GM19351 (cell line): Measurements from ENCODE around the gene LMNB1.
A peak's percentile ranks its signal among the peaks of the same experiment; 100 is the strongest.

Experiments used
- ATAC-seq: cut with Tn5 transposase; IDR thresholded peaks from one replicate; pipeline ENCODE4 v1.9.1; 2021; ENCODE audit warnings: mild to moderate bottlenecking, moderate library complexity; ENCODE audit not compliant: unreplicated experiment

LMNB1 gene

DNA sequence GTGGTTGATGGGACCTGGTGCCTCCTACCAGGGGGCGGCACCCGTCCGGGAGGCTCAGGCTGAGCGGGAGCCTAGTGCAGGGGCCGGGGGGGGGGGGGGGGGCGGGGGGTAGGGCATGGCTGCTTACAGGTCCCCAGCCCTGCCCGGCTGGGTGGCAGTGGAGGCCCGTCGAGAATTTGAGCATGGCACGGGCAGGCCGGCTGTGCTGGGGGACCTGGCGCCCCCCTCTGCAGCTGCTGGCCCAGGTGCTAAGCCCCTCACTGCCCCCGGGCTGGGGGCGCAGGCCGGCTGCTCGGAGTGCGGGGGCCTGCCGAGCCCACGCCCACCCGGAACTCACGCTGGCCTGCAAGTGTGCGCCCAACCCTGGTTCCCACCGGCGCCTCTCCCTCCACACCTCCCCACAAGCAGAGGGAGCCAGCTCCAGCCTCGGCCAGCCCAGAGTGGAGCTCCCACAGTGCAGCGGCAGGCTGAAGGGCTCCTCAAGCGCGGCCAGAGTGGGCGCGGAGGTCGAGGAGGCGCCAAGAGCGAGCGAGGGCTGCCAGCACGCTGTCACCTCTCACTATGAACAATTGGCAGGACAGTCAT, 77.7 kb downstream of the LMNB1 start:
- no peak for ATAC-seq

DNA sequence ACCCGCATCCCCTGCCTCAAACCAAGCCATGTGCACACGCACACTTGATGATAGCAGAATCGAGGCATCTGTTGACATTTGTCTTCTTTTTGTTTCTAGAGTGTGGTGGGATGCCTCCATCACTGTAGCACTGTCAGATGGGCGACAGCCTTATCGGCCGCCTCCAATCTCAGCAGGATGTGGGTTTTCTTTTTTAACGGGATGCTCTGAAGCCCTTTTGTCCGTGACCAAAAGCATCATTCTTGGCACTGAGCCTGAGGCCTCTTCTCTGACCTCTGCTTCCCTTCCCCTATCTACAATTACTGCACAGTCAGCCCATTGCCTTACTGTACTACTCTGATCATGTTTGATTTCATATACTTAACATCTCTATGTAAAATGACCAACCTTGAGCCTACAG, 78.3 kb downstream of the LMNB1 start:
- ATAC-seq, result no peak

DNA sequence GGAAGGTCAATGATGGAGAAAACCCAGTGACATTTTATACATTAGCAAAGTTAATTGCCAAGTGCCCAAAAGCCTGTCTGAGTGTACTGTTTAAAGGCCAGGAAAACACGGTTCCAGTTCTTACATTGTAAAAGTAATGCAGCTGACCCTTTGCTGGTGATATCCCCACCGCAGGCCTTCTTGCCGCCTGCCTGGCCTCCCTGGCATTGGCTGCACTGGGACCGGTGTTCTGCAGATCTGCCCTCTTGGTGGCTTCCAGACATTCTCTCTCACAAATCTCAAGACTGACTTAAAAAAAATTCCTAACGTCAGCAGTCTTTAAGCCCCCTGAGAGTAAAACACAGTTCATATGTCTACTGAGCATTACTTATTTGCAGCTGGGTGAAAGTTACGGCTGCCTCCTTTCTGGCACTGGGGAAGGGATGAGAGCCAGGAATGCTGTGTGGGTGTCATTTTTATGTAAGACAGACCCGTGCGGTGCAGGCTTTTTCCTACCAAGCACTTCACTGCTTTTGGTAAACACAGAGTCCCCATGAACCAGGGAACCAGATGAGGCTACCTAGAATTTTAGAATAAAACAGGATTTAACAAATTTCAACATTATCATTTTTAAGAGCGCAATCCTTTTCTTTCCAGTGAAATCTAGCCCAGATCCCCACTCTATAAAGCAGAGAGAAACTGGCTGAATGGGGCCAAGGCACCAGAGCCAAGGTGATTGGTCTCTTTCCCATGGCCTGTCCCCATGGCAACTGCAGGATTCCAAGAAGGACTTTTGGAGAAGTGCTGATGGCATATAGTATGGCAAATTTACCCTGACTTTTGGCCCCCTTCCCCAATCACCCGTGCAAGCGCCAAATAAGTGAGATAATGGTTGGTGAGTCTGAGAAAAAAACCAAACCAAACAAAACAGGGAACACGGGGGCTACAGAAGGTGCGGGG, 80.8 kb downstream of the LMNB1 start:
- no peak for ATAC-seq

DNA sequence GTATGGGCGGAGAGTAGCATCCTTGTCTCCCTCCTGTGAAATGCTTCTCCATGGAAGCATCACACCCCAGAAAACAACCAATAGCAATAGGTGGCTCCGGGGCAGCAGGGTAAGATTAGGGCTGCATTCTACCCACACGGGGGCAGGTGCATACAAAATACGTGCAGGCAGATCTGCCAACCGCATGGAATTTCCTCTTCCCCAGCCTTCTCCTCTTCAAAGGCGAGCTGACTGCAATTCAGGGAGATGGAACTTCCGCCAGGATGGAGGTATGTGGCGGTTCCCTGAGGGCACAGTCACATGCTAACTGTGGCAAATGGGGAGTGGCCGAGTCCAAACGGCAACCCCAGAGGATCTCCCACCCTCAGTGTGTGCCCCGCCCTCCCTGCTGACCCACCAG, 81.5 kb downstream of the LMNB1 start:
- no peak for ATAC-seq

- ATAC-seq, result no peak
These were observed 86.5 kb downstream of the LMNB1 start for GRCh38 chr5:126863402-126863801.

- no peak for ATAC-seq
These were observed 87.2 kb downstream of the LMNB1 start for GRCh38 chr5:126864042-126864688.

DNA sequence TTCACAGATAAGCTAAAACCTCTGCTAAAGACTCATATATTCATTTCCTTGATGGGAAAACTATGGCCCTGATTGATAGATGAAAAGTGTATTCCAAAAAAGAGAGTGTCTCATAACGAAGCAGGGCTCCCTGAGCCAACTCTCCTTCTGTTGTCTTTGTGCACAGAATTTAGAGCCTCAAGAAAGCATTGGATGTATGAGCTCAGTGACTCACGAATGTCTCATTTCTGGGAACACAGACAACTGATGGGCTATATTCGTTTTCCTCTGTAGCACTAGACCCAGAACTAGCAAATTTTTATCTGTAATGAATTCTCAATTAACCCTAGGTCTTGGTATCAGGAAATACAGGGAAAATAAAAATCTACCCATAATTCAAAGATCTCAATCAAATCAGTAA, 88.4 kb downstream of the LMNB1 start:
- no peak for ATAC-seq

- no peak for ATAC-seq
These were observed 90.1 kb downstream of the LMNB1 start for GRCh38 chr5:126866851-126867636.

- ATAC-seq, result no peak
These were observed 91.5 kb downstream of the LMNB1 start for GRCh38 chr5:126868338-126869004.

DNA sequence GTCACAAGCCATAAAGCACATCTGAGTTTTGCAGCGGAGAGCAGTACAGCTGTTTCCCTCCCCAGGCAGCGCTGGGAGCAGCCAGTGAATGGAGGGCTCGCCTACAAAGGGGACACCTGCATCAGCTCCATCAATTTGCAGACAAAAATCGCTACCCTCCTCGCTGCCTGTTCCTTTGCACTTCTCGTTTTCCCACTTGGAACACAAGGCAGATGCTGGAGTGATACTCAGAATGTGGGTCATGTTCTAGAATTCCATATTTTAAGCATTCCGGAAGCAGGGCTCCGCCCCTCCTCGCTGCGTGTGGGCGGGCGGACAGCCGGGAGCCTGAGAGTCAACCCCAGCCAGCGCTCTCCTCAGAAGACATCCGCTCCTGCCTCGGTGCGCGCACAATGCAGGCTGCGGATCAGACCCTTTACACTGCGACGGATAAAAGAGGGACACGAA, 92.1 kb downstream of the LMNB1 start:
- peak; percentile 63 for ATAC-seq

GRCh38 chr5:126871441-126871840, 94.5 kb downstream of the LMNB1 start:
- ATAC-seq, result no peak

GRCh38 chr5:126872561-126873354, 95.8 kb downstream of the LMNB1 start:
- no peak for ATAC-seq

GRCh38 chr5:126875303-126875785, 98.4 kb downstream of the LMNB1 start:
- no peak for ATAC-seq

GRCh38 chr5:126877602-126878001, 100.7 kb downstream of the LMNB1 start:
- ATAC-seq, result no peak

DNA sequence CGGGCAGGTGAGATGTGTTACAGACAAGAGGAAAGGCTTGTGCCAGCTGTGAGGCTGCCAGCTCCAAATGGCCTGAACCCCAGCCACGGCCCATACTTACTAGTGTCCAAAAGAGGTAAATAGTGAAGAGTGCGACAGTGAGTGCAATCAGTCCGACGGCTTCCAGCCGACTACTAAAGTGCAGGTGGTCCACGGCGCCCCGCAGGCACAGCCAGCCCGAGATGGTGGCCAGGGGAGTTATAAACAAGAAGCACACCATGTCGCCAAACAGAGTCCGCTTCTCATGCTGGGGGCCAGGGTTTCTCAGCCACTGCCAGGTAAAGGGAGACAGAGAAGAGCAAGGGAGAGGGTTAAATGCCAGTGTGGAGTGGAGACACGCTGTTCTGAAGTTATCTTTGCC, 101.1 kb downstream of the LMNB1 start:
- ATAC-seq, result no peak

DNA sequence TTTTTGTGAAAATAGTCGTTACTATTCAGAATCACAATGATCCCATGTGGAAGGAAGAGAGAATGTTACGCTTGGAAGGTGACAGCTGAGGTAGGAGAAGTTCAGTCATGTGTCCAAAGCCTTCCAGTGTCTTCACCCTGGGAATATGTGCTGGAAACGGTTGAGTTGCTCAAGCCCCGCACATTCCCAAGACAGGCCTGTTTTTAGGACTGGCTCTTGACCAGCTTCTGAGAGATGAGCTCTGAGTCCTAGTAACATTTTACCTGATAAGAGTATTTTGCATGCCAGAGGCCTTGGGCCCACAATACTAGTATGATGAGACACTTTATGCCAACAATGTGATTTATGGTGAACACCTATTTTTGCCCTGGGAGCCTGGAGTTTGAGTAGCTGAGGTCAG, 101.7 kb downstream of the LMNB1 start:
- ATAC-seq, result no peak

- no peak for ATAC-seq
These were observed 105.1 kb downstream of the LMNB1 start for GRCh38 chr5:126881821-126882600.

GRCh38 chr5:126883564-126884245, 106.8 kb downstream of the LMNB1 start:
- ATAC-seq, result no peak
